Hematopoietic multipotent progenitor cell (in vitro differentiated cells): ENCODE results near the gene PLEKHA6. TPM values are rescaled to one million over a fixed set of nuclear protein-coding genes. Genes with fewer than 3 reads are reported as not detected.
A peak's percentile ranks its signal among the peaks of the same experiment; 100 is the strongest.

Source experiments
- DNase-seq, 3 donors: peaks; one replicate each; pipeline ENCODE4 v3.0.0-alpha.2; 2011 to 2015; ENCODE audit warnings: low read depth in 2 of 3, low spot score in 2 of 3
- total RNA-seq: library from RNA; depleted of rRNA; stranded (reverse); fragments of >200 nt; gene quantifications from one replicate; pipeline ENCODE4 v1.2.3, GENCODE V29; 2012

Gene PLEKHA6
- total RNA-seq, 1 donor, result 1.6 TPM

DNA sequence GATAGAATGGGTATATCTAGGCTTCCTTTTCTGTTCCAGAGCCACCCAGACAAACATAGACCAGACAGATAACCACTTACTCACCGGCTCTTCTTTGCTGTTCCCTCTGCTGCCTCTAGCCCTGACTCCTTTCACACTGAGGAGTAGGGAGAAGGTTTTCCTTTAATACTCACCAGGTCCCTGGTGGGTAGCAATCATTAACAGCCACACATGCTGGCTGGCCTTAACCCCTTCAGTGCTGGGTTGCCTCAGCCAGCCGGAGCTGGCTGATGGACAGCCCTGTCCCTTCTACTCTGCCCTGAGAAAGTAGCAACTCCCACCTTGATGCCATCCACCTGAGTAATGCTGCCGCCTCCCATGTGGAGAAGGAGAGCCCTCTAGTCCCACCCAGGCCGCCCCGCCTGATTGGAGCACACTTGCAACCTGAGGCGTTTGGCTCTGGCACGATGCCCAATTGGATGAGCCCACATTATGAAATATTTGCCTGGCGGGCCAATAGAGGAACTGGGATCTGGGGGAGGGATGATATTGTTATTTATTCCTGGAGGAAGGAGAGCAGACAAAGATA is 71.6 kb downstream of the PLEKHA6 start:
- peak in 1 of 3 donors; percentile 33 for DNase-seq

GRCh38 chr1:204287466-204287891 is 72.2 kb downstream of the PLEKHA6 start:
- no peak for DNase-seq

DNA sequence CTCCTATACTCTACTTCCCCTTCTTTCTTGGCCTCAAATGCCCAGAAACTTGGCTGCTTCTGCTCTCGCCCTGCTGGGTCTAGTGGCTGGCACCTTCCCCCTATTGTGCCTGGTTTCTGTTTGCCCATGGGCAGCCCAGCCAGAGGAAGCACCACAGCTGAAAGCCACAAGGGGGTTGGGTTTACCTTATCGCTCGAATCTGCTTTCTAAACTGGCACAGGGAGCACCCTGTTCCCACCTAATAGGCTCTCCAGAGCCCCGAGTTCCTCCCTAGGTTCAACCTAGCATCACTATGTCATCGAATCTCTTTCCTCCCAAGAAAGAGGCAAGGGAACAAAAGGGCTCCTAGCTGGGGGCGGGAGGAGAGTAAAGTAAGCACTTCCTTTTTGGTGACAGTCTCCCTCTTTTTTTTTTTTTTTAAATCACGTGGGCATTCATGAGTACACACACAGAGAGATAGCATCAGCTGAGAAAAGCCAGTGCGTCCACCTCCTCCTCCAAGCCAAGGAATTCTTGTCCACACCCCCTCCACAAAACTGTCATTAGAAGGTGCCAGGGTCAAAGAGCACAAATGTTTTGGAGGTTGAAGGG is 72.8 kb downstream of the PLEKHA6 start:
- DNase-seq, result peak; percentile 11 to 93 (median 81)

DNA sequence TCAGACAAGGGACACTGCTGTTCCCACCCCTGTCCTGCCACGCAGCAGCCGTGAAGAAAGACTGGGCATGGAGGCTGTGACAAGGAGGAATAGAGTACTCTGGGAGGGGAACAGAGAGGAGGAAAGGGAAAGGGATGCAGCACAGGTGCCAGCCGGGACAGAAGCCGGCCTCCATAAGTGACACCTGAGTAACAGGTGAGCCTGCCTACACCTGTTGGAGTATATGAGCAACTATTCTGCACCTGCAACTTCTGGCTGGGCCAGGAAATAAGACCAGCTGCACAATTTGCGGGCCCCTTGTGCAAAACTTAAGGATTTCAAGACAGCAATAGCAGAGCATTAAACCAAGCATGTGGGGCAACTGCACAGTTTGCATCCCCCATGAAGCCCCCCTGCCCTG is 73.4 kb downstream of the PLEKHA6 start:
- DNase-seq, result no peak

- no peak for DNase-seq
These were observed 74.1 kb downstream of the PLEKHA6 start for GRCh38 chr1:204285436-204286305.

DNA sequence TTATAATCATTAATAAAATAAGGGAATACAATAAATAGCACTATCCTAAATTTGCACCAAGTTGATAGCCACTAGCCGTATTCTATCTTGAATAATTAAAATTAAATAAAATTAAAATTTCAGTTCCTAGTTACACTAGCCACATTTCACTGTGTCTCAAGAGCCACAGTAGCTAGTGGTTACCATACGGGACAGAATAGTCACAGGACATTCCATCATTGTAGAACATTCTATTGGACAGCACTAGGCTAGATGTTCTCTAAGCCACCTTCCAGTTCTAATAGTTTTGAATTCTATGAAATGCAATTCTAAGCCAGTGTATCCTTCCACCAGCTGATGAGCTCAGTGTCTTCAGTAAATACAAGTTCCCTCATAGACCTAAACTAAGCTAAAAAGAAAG is 74.8 kb downstream of the PLEKHA6 start:
- no peak for DNase-seq

GRCh38 chr1:204283711-204284651 is 75.7 kb downstream of the PLEKHA6 start:
- no peak for DNase-seq

GRCh38 chr1:204282761-204283221 is 76.9 kb downstream of the PLEKHA6 start:
- DNase-seq, result no peak

DNA sequence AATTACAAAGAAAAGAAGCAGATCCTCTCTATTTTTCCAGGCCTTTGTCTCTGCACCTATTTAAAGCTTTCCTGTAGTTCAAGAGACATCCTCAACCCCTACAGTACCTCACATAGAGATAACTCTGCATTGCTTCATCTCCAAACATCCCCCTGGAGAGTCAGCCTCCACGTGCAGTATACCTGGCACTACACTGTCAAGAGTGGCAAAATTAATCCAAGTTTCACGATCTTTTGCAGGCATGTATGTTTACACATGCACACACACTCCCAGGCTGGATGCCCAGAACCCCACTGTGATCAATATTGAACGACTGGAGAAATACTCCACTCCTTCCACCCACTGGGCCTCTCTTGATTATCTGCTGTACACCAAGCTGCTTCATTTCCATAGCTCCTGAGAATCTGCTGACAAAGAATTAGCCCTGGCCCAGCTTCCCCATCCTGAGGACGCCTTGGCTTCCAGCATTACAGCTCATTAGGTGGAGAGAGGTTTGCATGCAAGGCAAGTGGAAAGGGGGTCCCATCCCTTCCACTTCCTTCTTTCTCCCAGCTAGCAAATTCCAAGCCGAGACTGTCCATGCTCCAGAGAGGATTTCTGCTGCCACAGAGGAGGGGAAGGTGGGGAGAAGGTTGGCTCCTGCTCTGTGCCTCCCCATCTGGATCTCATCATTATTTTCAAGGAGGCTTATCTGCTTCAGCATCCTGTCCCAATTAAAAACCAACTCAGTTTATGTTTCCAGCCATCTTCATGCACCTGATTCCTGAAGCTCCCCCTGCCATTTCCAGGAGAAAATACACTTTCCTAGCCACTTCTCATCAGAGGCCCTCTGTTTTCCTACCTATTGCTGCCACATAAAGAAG is 79.4 kb downstream of the PLEKHA6 start:
- no peak for DNase-seq

- DNase-seq, result peak in 1 of 3 donors; percentile 36
These were observed 80.8 kb downstream of the PLEKHA6 start for GRCh38 chr1:204278958-204279357.

- DNase-seq, result peak in 1 of 3 donors; percentile 74
These were observed 81.5 kb downstream of the PLEKHA6 start for GRCh38 chr1:204278251-204278650.

GRCh38 chr1:204277563-204278219 is 82.0 kb downstream of the PLEKHA6 start:
- DNase-seq, result no peak

- DNase-seq, result no peak
These were observed 83.9 kb downstream of the PLEKHA6 start for GRCh38 chr1:204275695-204276370.

DNA sequence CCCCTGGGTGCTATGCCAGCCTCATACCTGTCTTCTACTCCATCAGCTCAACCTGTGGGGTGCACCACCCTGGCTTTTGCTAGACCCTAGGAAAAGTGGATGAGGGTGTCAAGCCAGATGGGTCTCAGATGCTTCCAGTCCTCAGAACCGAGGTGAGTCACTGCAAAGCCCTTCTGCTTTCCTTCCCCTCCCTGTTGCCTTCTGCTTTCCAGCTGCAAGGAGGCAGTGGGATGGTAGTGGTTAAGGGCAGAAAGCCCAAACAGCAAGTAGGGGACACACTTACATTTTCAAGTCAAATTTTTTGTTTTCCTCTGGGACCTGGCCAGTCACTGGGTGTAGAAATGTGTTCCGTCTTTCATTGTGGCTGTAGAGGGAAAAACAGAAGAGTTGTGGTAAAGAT is 85.3 kb downstream of the PLEKHA6 start:
- DNase-seq, result peak in 1 of 3 donors; percentile 11

DNA sequence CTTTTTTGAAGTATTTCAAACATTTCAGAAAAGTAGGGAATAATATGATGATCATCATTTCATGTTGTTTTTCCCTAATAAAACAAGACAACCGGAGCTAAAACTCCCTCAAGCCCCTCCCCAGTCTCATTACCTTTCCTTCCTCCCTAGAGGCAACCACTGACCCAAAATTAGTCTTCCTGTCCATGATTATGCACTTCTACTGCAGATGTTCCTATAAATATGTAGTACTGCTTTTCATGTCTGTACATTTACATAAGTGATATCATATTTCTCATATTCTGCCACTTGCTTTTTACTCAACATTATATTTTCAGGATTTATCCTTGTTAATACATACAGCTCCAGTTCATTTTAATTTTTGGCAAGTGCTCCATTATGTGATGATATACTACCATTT is 87.2 kb downstream of the PLEKHA6 start:
- DNase-seq, result peak in 1 of 3 donors; percentile 41

DNA sequence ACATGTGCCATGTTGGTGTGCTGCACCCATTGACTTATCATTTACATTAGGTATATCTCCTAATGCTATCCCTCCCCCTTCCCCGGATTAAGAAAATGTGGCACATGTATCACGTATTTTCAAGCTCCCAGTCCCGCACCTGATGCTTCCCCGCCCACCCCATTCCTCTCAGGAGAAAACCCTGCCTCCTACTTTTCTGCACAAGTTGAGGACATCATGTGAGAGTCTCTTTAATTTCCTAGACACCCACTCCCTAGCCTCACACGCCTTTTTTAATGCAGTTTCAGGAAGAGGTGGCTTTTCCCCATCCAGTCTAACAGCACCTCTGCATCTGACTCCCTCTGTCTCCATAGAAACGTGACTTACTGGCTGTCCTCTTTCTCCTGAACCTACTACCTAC is 87.8 kb downstream of the PLEKHA6 start:
- DNase-seq, result no peak

- DNase-seq, result no peak
These were observed 91.6 kb downstream of the PLEKHA6 start for GRCh38 chr1:204268101-204268500.

DNA sequence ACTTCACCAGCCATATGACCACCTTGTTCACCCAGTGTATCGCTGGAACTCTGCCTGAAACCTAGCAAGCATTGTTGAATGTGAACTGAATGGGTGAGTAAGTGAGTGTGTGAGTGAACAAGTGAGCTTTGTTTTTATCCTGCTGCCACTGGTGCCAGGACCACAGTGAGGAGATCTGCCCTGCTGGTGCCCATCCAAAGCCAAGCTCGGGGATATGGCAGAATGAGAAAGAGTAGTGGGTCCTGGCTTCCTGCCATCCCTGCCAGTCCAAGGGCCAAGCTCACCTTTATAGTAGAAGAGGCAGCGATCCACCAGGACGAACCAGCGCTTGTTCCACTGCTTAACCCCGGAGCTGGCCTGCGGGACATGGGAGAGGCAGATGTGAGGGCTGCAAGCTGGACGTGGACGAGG is 92.5 kb downstream of the PLEKHA6 start:
- no peak for DNase-seq
